A673 (cell line): Measurements from ENCODE around the gene HIP1R. TPM values are rescaled to one million over a fixed set of nuclear protein-coding genes. Genes with fewer than 3 reads are reported as not detected.

Experiments
- BruUV-seq: library from RNA; stranded (reverse); fragments of 400-500 nt; replicated peaks from 2 replicates; lab custom pipeline; 2021; lab: Mats Ljungman, UMichigan
- CTCF ChIA-PET: fragments of 300-600 bp; sonication (Branson Sonifier 250); formaldehyde crosslinking; loops from one replicate; lab custom pipeline; 2022; ENCODE audit warnings: antibody characterized with exemption; lab: Charles Lee
- POLR2A ChIA-PET: fragments of 300-600 bp; sonication (Branson Sonifier 250); formaldehyde crosslinking; loops from one replicate; lab custom pipeline; 2022; ENCODE audit warnings: antibody characterized with exemption; ENCODE audit not compliant: low non-redundant PET; lab: Charles Lee
- DNase-seq: peaks from one replicate; pipeline ENCODE4 v3.0.0-alpha.2; 2015; ENCODE audit warnings: low spot score
- H3K27ac ChIP-seq: fragments of 200-600 bp; sonication (generic); 2 replicates; pipeline ENCODE4 v1.5.1; 2016; ENCODE audit warnings: mixed run types, low read depth, mild to moderate bottlenecking, mixed read lengths, antibody characterized with exemption, low read length; ENCODE audit not compliant: poor library complexity, severe bottlenecking
- H3K27me3 ChIP-seq: fragments of 200-600 bp; sonication (generic); replicated peaks from 2 replicates; pipeline ENCODE4 v1.6.1; 2017; ENCODE audit warnings: mixed run types, low read depth, mild to moderate bottlenecking, mixed read lengths, antibody characterized with exemption, low read length; ENCODE audit not compliant: insufficient read depth, poor library complexity
- H3K36me3 ChIP-seq: fragments of 200-600 bp; sonication (generic); 2 replicates; pipeline ENCODE4 v1.6.1; 2016; ENCODE audit warnings: mixed run types, mild to moderate bottlenecking, mixed read lengths, antibody characterized with exemption, low read length; ENCODE audit not compliant: insufficient read depth, poor library complexity, severe bottlenecking
- H3K4me1 ChIP-seq: fragments of 200-600 bp; sonication (generic); 2 replicates; pipeline ENCODE4 v1.6.1; 2017; ENCODE audit warnings: mixed run types, mild to moderate bottlenecking, mixed read lengths, antibody characterized with exemption, low read length; ENCODE audit not compliant: insufficient read depth, poor library complexity, severe bottlenecking
- H3K4me3 ChIP-seq: fragments of 200-600 bp; sonication (generic); 2 replicates; pipeline ENCODE4 v1.5.1; 2016; ENCODE audit warnings: low read depth, mixed run types, mild to moderate bottlenecking, mixed read lengths, low read length; ENCODE audit not compliant: poor library complexity, severe bottlenecking
- H3K9me3 ChIP-seq: fragments of 200-600 bp; sonication (generic); 2 replicates; pipeline ENCODE4 v1.6.1; 2016; ENCODE audit warnings: mixed run types, low read depth, mild to moderate bottlenecking, mixed read lengths, antibody characterized with exemption, low read length; ENCODE audit not compliant: poor library complexity, severe bottlenecking
- CTCF ChIP-seq: fragments of 300-800, 200-600 bp; sonication (generic); conservative IDR thresholded peaks from 2 replicates; pipeline ENCODE4 v1.5.1; 2017; ENCODE audit warnings: low read depth, mild to moderate bottlenecking, antibody characterized with exemption, low read length, moderate library complexity, mixed read lengths
- EZH2 ChIP-seq: fragments of 200-600 bp; sonication (generic); IDR thresholded peaks from 2 replicates; pipeline ENCODE4 v1.6.1; 2017; ENCODE audit warnings: borderline replicate concordance, low read depth, mild to moderate bottlenecking, mixed read lengths, antibody characterized with exemption, low read length; ENCODE audit not compliant: poor library complexity, severe bottlenecking
- intact Hi-C: fragments of 100-400 bp; cut with micrococcal nuclease; formaldehyde crosslinking; loops from one replicate; pipeline ENCODE4 v1.10.0; 2022; ENCODE audit not compliant: unreplicated experiment
- total RNA-seq: library from RNA; stranded (reverse); gene quantifications from 2 replicates; pipeline ENCODE4 v1.2.3, GENCODE V29; 2021

Gene HIP1R
- total RNA-seq, 1 experiment from 2014 or later, result 30.4 TPM

- TF ChIP-seq EZH2, result no peak
- TF ChIP-seq CTCF, result no peak
- Histone ChIP-seq H3K36me3 (peaks cover 31% of the 10 kb centered on the region), H3K27me3 (no peaks in the 10 kb centered on the region), H3K4me1 (peaks cover 36% of the 10 kb centered on the region), H3K9me3 (no peaks in the 10 kb centered on the region), H3K4me3 (no peak overlapping the region), H3K27ac (no peak overlapping the region)
- no TSS peak for BruUV-seq
- CTCF ChIA-PET, result no interaction called here
- intact Hi-C loops, result no loop called here
- DNase-seq, result no peak
- POLR2A ChIA-PET, result interaction anchor here (0.6 kb wide), 1 partner anchor 43 kb away, joined by 7 read pairs; no protein-coding TSS in a partner anchor
Measured at GRCh38 chr12:122868471-122869177, 33.4 kb downstream of the HIP1R start.

- no peaks in the 10 kb centered on the region for H3K27me3 ChIP-seq
- no peak overlapping the region for H3K27ac ChIP-seq
- no peaks in the 10 kb centered on the region for H3K9me3 ChIP-seq
- BruUV-seq, result no TSS peak
- DNase-seq, result no peak
- CTCF ChIA-PET, result no interaction called here
- TF ChIP-seq EZH2, result no peak
- no peak for TF ChIP-seq CTCF
- peaks cover 31% of the 10 kb centered on the region for H3K36me3 ChIP-seq
- peaks cover 43% of the 10 kb centered on the region for H3K4me1 ChIP-seq
- H3K4me3 ChIP-seq, result no peak overlapping the region
- POLR2A ChIA-PET, result interaction anchor here (0.6 kb wide), 1 partner anchor 29 kb away, joined by 5 read pairs; no protein-coding TSS in a partner anchor
- intact Hi-C loops, result no loop called here
Measured at GRCh38 chr12:122869207-122869973, 34.1 kb downstream of the HIP1R start.

- intact Hi-C loops, result loop anchor here (10.0 kb wide), 1 partner anchor 364 kb away; the partner anchor contains the start of genes MPHOSPH9 and MTRFR
- ChIA-PET CTCF (interaction anchor here (1.5 kb wide), 1 partner anchor 82 kb away, joined by 3 read pairs; no protein-coding TSS in a partner anchor), POLR2A (interaction anchor here (0.6 to 0.7 kb wide), 2 partner anchors 28 to 371 kb away, joined by 5 to 18 read pairs; no protein-coding TSS in a partner anchor)
- Histone ChIP-seq H3K9me3 (no peaks in the 10 kb centered on the region), H3K27me3 (no peaks in the 10 kb centered on the region), H3K4me3 (no peak overlapping the region), H3K36me3 (peaks cover 31% of the 10 kb centered on the region), H3K4me1 (peaks cover 47% of the 10 kb centered on the region), H3K27ac (peak overlapping the region; percentile 86)
- no peak for DNase-seq
- TF ChIP-seq EZH2 (no peak), CTCF (no peak)
- BruUV-seq, result no TSS peak
Measured at GRCh38 chr12:122870163-122870842, 35.0 kb downstream of the HIP1R start.
